ENCODE measurements around the gene DLGAP1.

- TF ChIP-seq CTCF (IDR thresholded peaks at IDR 0.05; ENCODE audit: insufficient read depth, low read length) (no peak), GABPA (IDR thresholded peaks at IDR 0.05; ENCODE audit: low read depth) (no peak), POLR2AphosphoS5 (IDR thresholded peaks at IDR 0.05; ENCODE audit: low read depth) (no peak), REST (IDR thresholded peaks at IDR 0.05; ENCODE audit: insufficient replicate concordance, low read depth) (no peak)
Measured at GRCh38 chr18:3810296-3810695, 644.8 kb downstream of the DLGAP1 start.

Data from HL-60 (cell line).